Loucy (cell line): ENCODE results near the gene ANO2.

Source experiments
- H2AFZ ChIP-seq: fragments of 200-600 bp; sonication (generic); 2 replicates; pipeline ENCODE4 v1.6.0; 2016; ENCODE audit warnings: antibody characterized with exemption, mild to moderate bottlenecking, low read length, moderate library complexity
- H3F3A ChIP-seq: fragments of 200-600 bp; 2 replicates; pipeline ENCODE4 v1.6.0; 2016; ENCODE audit warnings: antibody characterized with exemption, low read depth, mild to moderate bottlenecking
- H3K27me3 ChIP-seq: fragments of 200-600 bp; sonication (generic); 2 replicates; pipeline ENCODE4 v1.6.1; 2014; ENCODE audit warnings: low read length, mild to moderate bottlenecking; ENCODE audit not compliant: insufficient read depth, poor library complexity, severe bottlenecking
- H3K36me3 ChIP-seq: fragments of 200-600 bp; sonication (generic); 2 replicates; pipeline ENCODE4 v1.6.1; 2016; ENCODE audit warnings: low read length; ENCODE audit not compliant: insufficient read depth
- H3K4me1 ChIP-seq: fragments of 200-600 bp; sonication (generic); 2 replicates; pipeline ENCODE4 v1.5.1; 2014; ENCODE audit warnings: low read length, mild to moderate bottlenecking; ENCODE audit not compliant: insufficient read depth, poor library complexity, severe bottlenecking
- H3K4me2 ChIP-seq: fragments of 200-600 bp; sonication (generic); 2 replicates; pipeline ENCODE4 v1.6.0; 2014; ENCODE audit warnings: antibody characterized with exemption, low read length, low read depth, mild to moderate bottlenecking; ENCODE audit not compliant: poor library complexity, severe bottlenecking
- H3K4me3 ChIP-seq: fragments of 200-600 bp; sonication (generic); 2 replicates; pipeline ENCODE4 v1.5.1; 2014; ENCODE audit warnings: low read length, mild to moderate bottlenecking, mixed read lengths; ENCODE audit not compliant: poor library complexity, severe bottlenecking
- H3K79me2 ChIP-seq: fragments of 200-600 bp; sonication (generic); 2 replicates; pipeline ENCODE4 v1.6.1; 2014; ENCODE audit warnings: low read length; ENCODE audit not compliant: insufficient read depth
- H3K9ac ChIP-seq: fragments of 200-600 bp; sonication (generic); 2 replicates; pipeline ENCODE4 v1.6.0; 2014; ENCODE audit warnings: mild to moderate bottlenecking, low read depth, low read length, moderate library complexity; ENCODE audit not compliant: poor library complexity, severe bottlenecking
- H3K9me2 ChIP-seq: fragments of 200-600 bp; sonication (generic); replicated peaks from 2 replicates; pipeline ENCODE4 v1.6.1; 2016; ENCODE audit warnings: low read depth, low read length, mixed read lengths
- H3K9me3 ChIP-seq: fragments of 200-600 bp; sonication (generic); 2 replicates; pipeline ENCODE4 v1.6.1; 2014; ENCODE audit warnings: mild to moderate bottlenecking, antibody characterized with exemption, low read length, low read depth; ENCODE audit not compliant: insufficient read depth
- H4K20me1 ChIP-seq: fragments of 200-600 bp; sonication (generic); 2 replicates; pipeline ENCODE4 v1.6.0; 2014; ENCODE audit warnings: antibody characterized with exemption, low read length, mild to moderate bottlenecking; ENCODE audit not compliant: insufficient read depth, poor library complexity, severe bottlenecking
- EZH2phosphoT487 ChIP-seq: fragments of 200-600 bp; IDR thresholded peaks from 2 replicates; pipeline ENCODE4 v1.6.1; 2018; ENCODE audit warnings: antibody characterized with exemption, mild to moderate bottlenecking, moderate library complexity, borderline replicate concordance
- TF ChIP-seq, protein P1 (sequence below): fragments of 200-600 bp; sonication (generic); conservative IDR thresholded peaks from 2 replicates; pipeline ENCODE4 v1.5.1; 2014; ENCODE audit warnings: mild to moderate bottlenecking, antibody characterized with exemption, low read length

Gene ANO2

DNA sequence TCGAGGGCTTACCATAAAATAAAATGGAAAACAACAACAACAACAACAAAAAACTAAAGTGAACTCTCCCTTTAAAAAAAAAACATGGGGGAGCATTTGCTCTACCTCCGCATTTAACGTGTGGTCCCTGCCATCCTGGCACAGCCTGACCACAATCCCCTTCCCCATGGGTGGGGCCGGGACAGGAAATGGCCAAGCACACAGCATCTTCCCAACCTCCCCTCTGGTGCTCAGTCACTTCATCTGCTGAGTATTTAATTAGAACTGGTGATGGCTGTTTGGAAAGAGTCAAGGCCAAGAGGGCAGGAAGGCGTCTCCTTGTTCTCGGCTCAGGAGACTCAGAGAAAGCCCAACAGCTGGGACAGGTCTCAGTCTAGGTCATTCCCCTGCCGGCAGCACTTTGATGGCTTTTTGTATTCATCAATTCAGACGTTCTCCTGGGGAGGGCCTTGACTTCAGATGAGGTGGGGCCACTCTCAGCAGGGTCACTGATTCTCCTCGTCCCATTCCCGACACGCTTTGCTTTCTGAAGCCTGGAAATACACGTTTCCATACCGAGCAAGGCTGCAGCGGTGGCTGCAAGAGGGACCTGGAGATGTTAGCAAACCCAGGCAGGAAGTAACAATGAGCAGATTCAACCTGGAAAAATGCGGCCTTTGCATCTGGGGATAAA, 44.4 kb downstream of the ANO2 start:
- Histone ChIP-seq H2AFZ (no peak overlapping the region), H3K9me2 (no peaks in the 10 kb centered on the region), H3K27me3 (no peaks in the 10 kb centered on the region), H3K4me2 (no peak overlapping the region), H3K4me1 (peaks cover 9% of the 10 kb centered on the region), H3K4me3 (no peak overlapping the region), H3K9me3 (no peaks in the 10 kb centered on the region), H3F3A (no peaks in the 10 kb centered on the region), H4K20me1 (no peaks in the 10 kb centered on the region), H3K36me3 (no peaks in the 10 kb centered on the region), H3K9ac (no peak overlapping the region), H3K79me2 (no peaks in the 10 kb centered on the region)
- TF ChIP-seq EZH2phosphoT487, result no peak
- TF ChIP-seq, protein P1, sequence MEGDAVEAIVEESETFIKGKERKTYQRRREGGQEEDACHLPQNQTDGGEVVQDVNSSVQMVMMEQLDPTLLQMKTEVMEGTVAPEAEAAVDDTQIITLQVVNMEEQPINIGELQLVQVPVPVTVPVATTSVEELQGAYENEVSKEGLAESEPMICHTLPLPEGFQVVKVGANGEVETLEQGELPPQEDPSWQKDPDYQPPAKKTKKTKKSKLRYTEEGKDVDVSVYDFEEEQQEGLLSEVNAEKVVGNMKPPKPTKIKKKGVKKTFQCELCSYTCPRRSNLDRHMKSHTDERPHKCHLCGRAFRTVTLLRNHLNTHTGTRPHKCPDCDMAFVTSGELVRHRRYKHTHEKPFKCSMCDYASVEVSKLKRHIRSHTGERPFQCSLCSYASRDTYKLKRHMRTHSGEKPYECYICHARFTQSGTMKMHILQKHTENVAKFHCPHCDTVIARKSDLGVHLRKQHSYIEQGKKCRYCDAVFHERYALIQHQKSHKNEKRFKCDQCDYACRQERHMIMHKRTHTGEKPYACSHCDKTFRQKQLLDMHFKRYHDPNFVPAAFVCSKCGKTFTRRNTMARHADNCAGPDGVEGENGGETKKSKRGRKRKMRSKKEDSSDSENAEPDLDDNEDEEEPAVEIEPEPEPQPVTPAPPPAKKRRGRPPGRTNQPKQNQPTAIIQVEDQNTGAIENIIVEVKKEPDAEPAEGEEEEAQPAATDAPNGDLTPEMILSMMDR, result no peak

DNA sequence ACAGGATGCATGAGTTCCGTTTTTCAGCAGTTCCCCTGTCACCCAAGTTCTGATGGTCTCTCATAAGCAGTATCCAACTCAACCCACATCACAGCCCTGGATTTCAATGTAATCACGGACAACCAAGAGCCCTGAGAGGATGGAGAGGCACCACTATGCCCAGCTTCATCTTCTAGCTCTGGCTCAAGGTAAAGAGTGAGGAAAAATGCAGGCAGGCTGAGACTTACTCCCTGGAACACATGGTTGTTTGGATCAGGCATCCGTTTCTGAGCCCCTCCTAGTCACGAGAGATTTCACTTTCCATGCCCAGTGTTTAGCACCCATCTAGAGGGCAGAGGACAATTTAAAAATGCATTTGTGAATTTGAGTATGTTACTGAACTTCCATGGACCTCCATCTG, 45.0 kb downstream of the ANO2 start:
- Histone ChIP-seq H3K4me3 (no peak overlapping the region), H3K27me3 (no peaks in the 10 kb centered on the region), H2AFZ (no peak overlapping the region), H3K79me2 (no peaks in the 10 kb centered on the region), H3K9me3 (no peaks in the 10 kb centered on the region), H3K9me2 (no peaks in the 10 kb centered on the region), H3K4me1 (peaks cover 9% of the 10 kb centered on the region), H3K36me3 (no peaks in the 10 kb centered on the region), H3K9ac (no peak overlapping the region), H3K4me2 (no peak overlapping the region), H3F3A (no peaks in the 10 kb centered on the region), H4K20me1 (no peaks in the 10 kb centered on the region)
- no peak for TF ChIP-seq EZH2phosphoT487
- TF ChIP-seq, protein P1, result no peak

DNA sequence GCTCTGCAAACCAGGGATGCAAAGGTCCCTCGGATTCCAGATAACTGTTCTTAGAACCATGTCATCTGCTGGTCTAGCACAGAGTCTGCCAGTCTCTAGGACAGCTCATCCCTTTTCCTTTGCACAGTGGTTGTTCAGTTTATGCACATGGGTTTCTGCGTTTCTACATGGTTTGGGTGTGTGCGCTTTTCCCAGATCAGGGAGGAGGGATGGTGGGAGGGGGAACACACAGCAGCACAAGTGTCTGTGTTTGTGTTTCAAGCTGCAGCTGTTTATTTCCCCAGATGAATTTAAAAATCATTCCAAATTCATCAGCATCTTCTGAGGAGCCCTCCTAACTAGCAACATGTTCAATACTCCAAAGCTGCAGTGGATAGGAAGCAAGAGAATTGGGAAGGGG, 45.4 kb downstream of the ANO2 start:
- no peak overlapping the region for H3K9ac ChIP-seq
- H4K20me1 ChIP-seq, result no peaks in the 10 kb centered on the region
- H3K4me2 ChIP-seq, result no peak overlapping the region
- TF ChIP-seq, protein P1, result no peak
- no peak for TF ChIP-seq EZH2phosphoT487
- H3K9me2 ChIP-seq, result no peaks in the 10 kb centered on the region
- no peaks in the 10 kb centered on the region for H3F3A ChIP-seq
- H3K27me3 ChIP-seq, result no peaks in the 10 kb centered on the region
- H3K36me3 ChIP-seq, result no peaks in the 10 kb centered on the region
- peaks cover 9% of the 10 kb centered on the region for H3K4me1 ChIP-seq
- no peak overlapping the region for H3K4me3 ChIP-seq
- H3K9me3 ChIP-seq, result no peaks in the 10 kb centered on the region
- no peak overlapping the region for H2AFZ ChIP-seq
- H3K79me2 ChIP-seq, result no peaks in the 10 kb centered on the region
